Keratinocyte (primary cell): Measurements from ENCODE around the gene ADCY7. TPM values are rescaled to one million over a fixed set of nuclear protein-coding genes. Genes with fewer than 3 reads are reported as not detected.

Source experiments
- DNase-seq: peaks from one replicate; pipeline ENCODE4 v3.0.0-alpha.2; 2011; ENCODE audit warnings: low read depth, missing footprints, low spot score
- FAIRE-seq: peaks from 2 replicates; lab custom pipeline; 2011; peaks lifted over from hg19 to GRCh38; lab: Jason Lieb, UNC
- H2AFZ ChIP-seq: 2 replicates; pipeline ENCODE4 v1.6.0; 2012; ENCODE audit warnings: low read length, control low read depth, inconsistent platforms; ENCODE audit not compliant: control insufficient read depth
- H3K27ac ChIP-seq: 2 replicates; pipeline ENCODE4 v1.5.1; 2011; ENCODE audit warnings: low read length; ENCODE audit not compliant: control insufficient read depth, insufficient read depth
- H3K27me3 ChIP-seq: 3 replicates; pipeline ENCODE4 v1.6.0; 2011; ENCODE audit warnings: low read length; ENCODE audit not compliant: control insufficient read depth, insufficient read depth; ENCODE audit errors: extremely low read depth
- H3K36me3 ChIP-seq, 2 experiments: 2 replicates in 1 of 2; 3 replicates in 1 of 2; pipeline ENCODE4 v1.5.1; 2011; ENCODE audit warnings: low read length in 2 of 2, mild to moderate bottlenecking in 1 of 2; ENCODE audit not compliant: control insufficient read depth in 2 of 2, insufficient read depth in 2 of 2; ENCODE audit errors: extremely low read depth in 1 of 2
- H3K4me1 ChIP-seq: 3 replicates; pipeline ENCODE4 v1.5.1; 2011; ENCODE audit warnings: low read length; ENCODE audit not compliant: control insufficient read depth, insufficient read depth; ENCODE audit errors: extremely low read depth
- H3K4me2 ChIP-seq: 3 replicates; pipeline ENCODE4 v1.6.0; 2011; ENCODE audit warnings: low read depth, low read length; ENCODE audit not compliant: control insufficient read depth, insufficient read depth; ENCODE audit errors: extremely low read depth
- H3K4me3 ChIP-seq, 3 experiments: fragments of 200-600 bp in 1 of 3; sonication (generic) in 1 of 3; 2 replicates in 2 of 3; 3 replicates in 1 of 3; pipeline ENCODE4 v1.5.1; 2011 to 2016; ENCODE audit warnings: low read length in 3 of 3, mild to moderate bottlenecking in 3 of 3, control low read depth in 2 of 3, inconsistent platforms in 1 of 3, low read depth in 1 of 3, mixed read lengths in 1 of 3, mixed run types in 1 of 3, moderate library complexity in 1 of 3; ENCODE audit not compliant: control insufficient read depth in 2 of 3, insufficient read depth in 2 of 3; ENCODE audit errors: extremely low read depth in 1 of 3
- H3K79me2 ChIP-seq: 2 replicates; pipeline ENCODE4 v1.6.0; 2012; ENCODE audit warnings: low read length; ENCODE audit not compliant: control insufficient read depth, insufficient read depth
- H3K9ac ChIP-seq: 3 replicates; pipeline ENCODE4 v1.6.0; 2011; ENCODE audit warnings: low read length; ENCODE audit not compliant: control insufficient read depth, insufficient read depth; ENCODE audit errors: extremely low read depth
- H3K9me1 ChIP-seq: 3 replicates; pipeline ENCODE4 v1.6.0; 2011; ENCODE audit warnings: low read length; ENCODE audit not compliant: control insufficient read depth, insufficient read depth; ENCODE audit errors: extremely low read depth
- H3K9me3 ChIP-seq: 2 replicates; pipeline ENCODE4 v1.5.1; 2012; ENCODE audit warnings: low read depth, low read length; ENCODE audit not compliant: control insufficient read depth
- H4K20me1 ChIP-seq: 3 replicates; pipeline ENCODE4 v1.6.0; 2011; ENCODE audit warnings: low read length; ENCODE audit not compliant: control insufficient read depth, insufficient read depth; ENCODE audit errors: extremely low read depth
- CTCF ChIP-seq, 3 experiments: IDR thresholded peaks in 1 of 3; conservative IDR thresholded peaks in 1 of 3; optimal IDR thresholded peaks in 1 of 3; 2 replicates in 2 of 3; 3 replicates in 1 of 3; pipeline versions ENCODE3 to v1.5.1; 2011; ENCODE audit warnings: low read length in 3 of 3, mild to moderate bottlenecking in 3 of 3, moderate library complexity in 2 of 3, control low read depth in 1 of 3, inconsistent platforms in 1 of 3; ENCODE audit not compliant: insufficient read depth in 2 of 3; ENCODE audit errors: extremely low read depth in 1 of 3
- EZH2 ChIP-seq: IDR thresholded peaks from one replicate; pipeline ENCODE4 v1.6.1; 2012; ENCODE audit warnings: inconsistent platforms, mild to moderate bottlenecking, low read length, moderate library complexity
- dilution Hi-C: fragments of 300-500 bp; cut with MboI; formaldehyde crosslinking; loops from one replicate; pipeline ENCODE4 v1.7.0; 2020; ENCODE audit warnings: low sequenced_read_pairs; ENCODE audit not compliant: extremely low pct_ligation_motif_present
- polyA plus RNA-seq, 5 experiments: library from polyadenylated mRNA; depleted of rRNA in 3 of 5; stranded (reverse) in 3 of 5; stranded (forward) in 1 of 5; unstranded in 1 of 5; fragments of >200 nt; gene quantifications; 1 replicate in 1 of 5; 2 replicates in 3 of 5; 3 replicates in 1 of 5; pipeline versions ENCODE4 v1.2.1 to v1.2.3, GENCODE V29; 2011 to 2012; ENCODE audit warnings: missing spikeins in 2 of 5, low read depth in 1 of 5, low replicate concordance in 1 of 5

The ADCY7 gene
- polyA plus RNA-seq, 1 donor (not counting 4 experiments of a cell fraction or from before 2014, with no cell fraction given) = 5.1 TPM

GRCh38 chr16:50290856-50291255 lies 24.5 kb downstream of the ADCY7 start:
- TF ChIP-seq CTCF (optimal IDR thresholded peaks at IDR 0.05 in 1 of 3, IDR thresholded peaks at IDR 0.05 in 1 of 3, conservative IDR thresholded peaks at IDR 0.05 in 1 of 3; ENCODE audit: extremely low read depth in 1 of 3, insufficient read depth in 2 of 3, low read length in 3 of 3) (no peak), EZH2 (no peak)
- Histone ChIP-seq H3K27ac (no peak overlapping the region), H3K4me2 (no peak overlapping the region), H3K4me1 (peaks cover under 1% of the 10 kb centered on the region), H3K36me3 (peaks cover 0 to 22% of the 10 kb centered on the region in 2 experiments), H3K9ac (no peak overlapping the region), H2AFZ (no peak overlapping the region), H4K20me1 (no peaks in the 10 kb centered on the region), H3K79me2 (no peaks in the 10 kb centered on the region), H3K27me3 (no peaks in the 10 kb centered on the region), H3K4me3 (no peak overlapping the region), H3K9me1 (no peaks in the 10 kb centered on the region), H3K9me3 (no peaks in the 10 kb centered on the region)
- no peak for DNase-seq
- dilution Hi-C loops = no loop called here
- no peak for FAIRE-seq

GRCh38 chr16:50291719-50292565 lies 25.6 kb downstream of the ADCY7 start:
- dilution Hi-C loops = no loop called here
- Histone ChIP-seq H2AFZ (no peak overlapping the region), H3K79me2 (no peaks in the 10 kb centered on the region), H4K20me1 (no peaks in the 10 kb centered on the region), H3K27me3 (no peaks in the 10 kb centered on the region), H3K4me3 (no peak overlapping the region), H3K9ac (no peak overlapping the region), H3K4me1 (peaks cover 2% of the 10 kb centered on the region), H3K9me1 (no peaks in the 10 kb centered on the region), H3K36me3 (peaks cover 0 to 20% of the 10 kb centered on the region in 2 experiments), H3K4me2 (no peak overlapping the region), H3K27ac (no peak overlapping the region), H3K9me3 (no peaks in the 10 kb centered on the region)
- no peak for DNase-seq
- no peak for TF ChIP-seq CTCF (optimal IDR thresholded peaks at IDR 0.05 in 1 of 3, IDR thresholded peaks at IDR 0.05 in 1 of 3, conservative IDR thresholded peaks at IDR 0.05 in 1 of 3; ENCODE audit: extremely low read depth in 1 of 3, insufficient read depth in 2 of 3, low read length in 3 of 3)
- TF ChIP-seq EZH2 = no peak
- FAIRE-seq = no peak
